H1 (cell line): Measurements from ENCODE around the gene MAJIN. TPM values are rescaled to one million over a fixed set of nuclear protein-coding genes. Genes with fewer than 3 reads are reported as not detected.

Experiments used
- CTCF ChIA-PET: fragments of 300-600 bp; sonication (Branson Sonifier 250); formaldehyde crosslinking; loops from one replicate; lab custom pipeline; 2021; ENCODE audit not compliant: partially characterized antibody; lab: Charles Lee
- POLR2A ChIA-PET: fragments of 300-600 bp; sonication (Branson Sonifier 250); formaldehyde crosslinking; loops from one replicate; lab custom pipeline; 2021; ENCODE audit warnings: inconsistent platforms; ENCODE audit not compliant: partially characterized antibody; lab: Charles Lee
- DNase-seq, 2 experiments: peaks; one replicate each; pipeline versions ENCODE4 v3.0.0 to v3.0.0-alpha.2; 2010 to 2022; ENCODE audit warnings: low spot score in 2 of 2, low read depth in 1 of 2, mixed read lengths in 1 of 2
- FAIRE-seq: peaks from 2 replicates; lab custom pipeline; 2011; peaks lifted over from hg19 to GRCh38; lab: Jason Lieb, UNC
- H2AFZ ChIP-seq: 2 replicates; pipeline ENCODE4 v1.8.1; 2012; ENCODE audit warnings: low read length, inconsistent platforms
- H2AK5ac ChIP-seq: 2 replicates; pipeline ENCODE4 v1.6.1; 2013; ENCODE audit warnings: low read depth, low read length
- H2BK120ac ChIP-seq: replicated peaks from 2 replicates; pipeline ENCODE3; 2013; ENCODE audit warnings: low read depth, low read length, inconsistent platforms
- H2BK12ac ChIP-seq: 2 replicates; pipeline ENCODE4 v1.6.1; 2013; ENCODE audit warnings: low read depth, low read length
- H2BK15ac ChIP-seq: 2 replicates; pipeline ENCODE4 v1.6.1; 2013; ENCODE audit warnings: low read length
- H2BK20ac ChIP-seq: 2 replicates; pipeline ENCODE4 v1.6.1; 2013; ENCODE audit warnings: low read length
- H2BK5ac ChIP-seq: 2 replicates; pipeline ENCODE4 v1.6.1; 2013; ENCODE audit warnings: low read depth, low read length
- H3K14ac ChIP-seq: 2 replicates; pipeline ENCODE4 v1.6.1; 2013; ENCODE audit warnings: inconsistent platforms; ENCODE audit not compliant: insufficient read length
- H3K18ac ChIP-seq: 2 replicates; pipeline ENCODE4 v1.6.1; 2013; ENCODE audit warnings: low read length; ENCODE audit errors: extremely low read depth
- H3K23ac ChIP-seq: 2 replicates; pipeline ENCODE4 v1.6.1; 2013; ENCODE audit warnings: inconsistent platforms; ENCODE audit not compliant: insufficient read length
- H3K23me2 ChIP-seq: 2 replicates; pipeline ENCODE4 v1.6.1; 2013; ENCODE audit warnings: low read depth, low read length
- H3K27ac ChIP-seq: 2 replicates; pipeline ENCODE4 v1.6.1; 2011; ENCODE audit warnings: low read depth, low read length, inconsistent platforms
- H3K27me3 ChIP-seq, 4 experiments: replicated peaks in 1 of 4; 1 replicate in 1 of 4; 2 replicates in 3 of 4; pipeline versions ENCODE4 v1.6.1 to v1.8.1; 2011 to 2013; ENCODE audit warnings: low read length in 3 of 4, mild to moderate bottlenecking in 3 of 4, inconsistent platforms in 2 of 4, mixed read lengths in 2 of 4, moderate library complexity in 1 of 4; ENCODE audit not compliant: control insufficient read depth in 3 of 4, insufficient read depth in 3 of 4; ENCODE audit errors: extremely low read depth in 1 of 4
- H3K36me3 ChIP-seq, 4 experiments: 2 replicates each; pipeline versions ENCODE4 v1.6.1 to v1.8.1; 2011 to 2013; ENCODE audit warnings: mild to moderate bottlenecking in 4 of 4, low read length in 3 of 4, moderate library complexity in 2 of 4, control low read depth in 1 of 4, inconsistent platforms in 1 of 4; ENCODE audit not compliant: insufficient read depth in 4 of 4, control insufficient read depth in 2 of 4
- H3K4ac ChIP-seq: replicated peaks from 2 replicates; pipeline ENCODE3; 2013; ENCODE audit warnings: low read length, low read depth, mixed read lengths, inconsistent platforms; ENCODE audit not compliant: insufficient read length
- H3K4me1 ChIP-seq, 4 experiments: replicated peaks in 1 of 4; 1 replicate in 1 of 4; 2 replicates in 3 of 4; pipeline versions ENCODE4 v1.6.1 to v1.8.1; 2011 to 2013; ENCODE audit warnings: low read length in 3 of 4, inconsistent platforms in 2 of 4, mixed read lengths in 1 of 4; ENCODE audit not compliant: insufficient read depth in 4 of 4, control insufficient read depth in 3 of 4
- H3K4me2 ChIP-seq, 2 experiments: 2 replicates each; pipeline versions ENCODE4 v1.6.1 to v1.8.1; 2011 to 2013; ENCODE audit warnings: low read depth in 2 of 2, low read length in 2 of 2, control low read depth in 1 of 2, inconsistent platforms in 1 of 2, mild to moderate bottlenecking in 1 of 2; ENCODE audit not compliant: insufficient read depth in 1 of 2
- H3K4me3 ChIP-seq, 4 experiments: fragments of 200-600, 300-600 bp in 1 of 4; sonication (generic), shearing (Covaris generic), sonication (Bioruptor Twin) in 1 of 4; 2 replicates each; pipeline versions ENCODE4 v1.5.1 to v1.8.1; 2011 to 2016; ENCODE audit warnings: low read length in 4 of 4, low read depth in 3 of 4, control low read depth in 2 of 4, inconsistent platforms in 2 of 4, mild to moderate bottlenecking in 2 of 4, mixed read lengths in 1 of 4, moderate library complexity in 1 of 4; ENCODE audit not compliant: insufficient read depth in 2 of 4; ENCODE audit errors: extremely low read depth in 1 of 4
- H3K56ac ChIP-seq: replicated peaks from 2 replicates; pipeline ENCODE3; 2013; ENCODE audit warnings: low read depth, mild to moderate bottlenecking, mixed read lengths, low read length, inconsistent platforms; ENCODE audit not compliant: insufficient read length
- H3K79me1 ChIP-seq: 2 replicates; pipeline ENCODE4 v1.6.1; 2013; ENCODE audit warnings: low read depth, low read length, control low read depth
- H3K79me2 ChIP-seq, 2 experiments: 2 replicates each; pipeline versions ENCODE4 v1.6.1 to v1.8.1; 2012 to 2013; ENCODE audit warnings: low read length in 2 of 2, mild to moderate bottlenecking in 2 of 2, inconsistent platforms in 1 of 2; ENCODE audit not compliant: insufficient read depth in 2 of 2, control insufficient read depth in 1 of 2
- H3K9ac ChIP-seq, 4 experiments: replicated peaks in 1 of 4; 1 replicate in 1 of 4; 2 replicates in 3 of 4; pipeline versions ENCODE4 v1.6.1 to v1.8.1; 2011 to 2013; ENCODE audit warnings: low read depth in 3 of 4, low read length in 3 of 4, control low read depth in 2 of 4, mild to moderate bottlenecking in 2 of 4, moderate library complexity in 2 of 4, inconsistent platforms in 1 of 4; ENCODE audit errors: extremely low read depth in 1 of 4
- H3K9me3 ChIP-seq, 2 experiments: 2 replicates each; pipeline versions ENCODE4 v1.6.1 to v1.8.1; 2012 to 2013; ENCODE audit warnings: mild to moderate bottlenecking in 2 of 2, moderate library complexity in 2 of 2, control low read depth in 1 of 2, inconsistent platforms in 1 of 2, low read depth in 1 of 2, low read length in 1 of 2, mixed read lengths in 1 of 2; ENCODE audit not compliant: insufficient read depth in 2 of 2
- H4K20me1 ChIP-seq, 2 experiments: replicated peaks in 1 of 2; 2 replicates each; pipeline versions ENCODE3 to v1.8.1; 2011 to 2013; ENCODE audit warnings: inconsistent platforms in 2 of 2, low read length in 2 of 2, mild to moderate bottlenecking in 1 of 2; ENCODE audit not compliant: insufficient read depth in 2 of 2, control insufficient read depth in 1 of 2
- H4K5ac ChIP-seq: 2 replicates; pipeline ENCODE4 v1.6.1; 2013; ENCODE audit warnings: low read length, low read depth, mixed read lengths, inconsistent platforms; ENCODE audit not compliant: insufficient read length
- H4K8ac ChIP-seq: 2 replicates; pipeline ENCODE4 v1.8.0; 2013; ENCODE audit warnings: mild to moderate bottlenecking, moderate library complexity, low read length, inconsistent platforms; ENCODE audit not compliant: insufficient read depth; ENCODE audit errors: extremely low read depth
- H4K91ac ChIP-seq: replicated peaks from 2 replicates; pipeline ENCODE3; 2013; ENCODE audit warnings: low read length, mixed read lengths, inconsistent platforms; ENCODE audit not compliant: insufficient read length
- ASH2L ChIP-seq: fragments of 200-600, 300-600 bp; sonication (generic); IDR thresholded peaks from one replicate; pipeline ENCODE4 v1.7.1; 2017; ENCODE audit warnings: low read length
- CREB1 ChIP-seq: IDR thresholded peaks from 2 replicates; pipeline ENCODE4 v1.6.1; 2012; ENCODE audit warnings: inconsistent platforms
- JUND ChIP-seq: IDR thresholded peaks from 2 replicates; pipeline ENCODE4 v1.6.1; 2011; ENCODE audit warnings: mild to moderate bottlenecking, improper control_type of control experiment, low read length
- POLR2A ChIP-seq, 2 experiments: IDR thresholded peaks; 1 replicate in 1 of 2; 2 replicates in 1 of 2; pipeline ENCODE4 v1.6.1; 2011; ENCODE audit warnings: low read depth in 2 of 2, low read length in 2 of 2, mild to moderate bottlenecking in 2 of 2; ENCODE audit errors: control extremely low read depth in 1 of 2
- POLR2AphosphoS5 ChIP-seq: IDR thresholded peaks from 2 replicates; pipeline ENCODE4 v1.6.1; 2011; ENCODE audit warnings: low read depth, low read length
- TAF1 ChIP-seq: IDR thresholded peaks from 2 replicates; pipeline ENCODE4 v1.6.1; 2011; ENCODE audit warnings: mild to moderate bottlenecking, low read depth, low read length
- TAF7 ChIP-seq: optimal IDR thresholded peaks from 2 replicates; pipeline ENCODE3; 2011; ENCODE audit warnings: low read depth, mild to moderate bottlenecking, inconsistent platforms, low read length, moderate library complexity, borderline replicate concordance
- YY1 ChIP-seq: IDR thresholded peaks from 2 replicates; pipeline ENCODE4 v1.6.1; 2011; ENCODE audit warnings: low read depth, mild to moderate bottlenecking, low read length
- WGBS, 2 experiments: shearing (Covaris generic) in 1 of 2; methylation state at CpG; one replicate each; pipeline versions ENCODE4 v1.1.6 to v1.1.7; 2013 to 2015; ENCODE audit warnings: low lambda C conversion rate in 2 of 2, mixed read lengths in 2 of 2, inconsistent platforms in 1 of 2, low coverage in 1 of 2, missing lambda C conversion rate in 1 of 2; ENCODE audit not compliant: insufficient replicate concordance in 2 of 2, insufficient coverage in 1 of 2, insufficient read length in 1 of 2; ENCODE audit errors: extremely low coverage in 1 of 2, missing lambda C conversion rate in 1 of 2; 5-methylcytosine and 5-hydroxymethylcytosine counted together
- polyA plus RNA-seq, 7 experiments: library from polyadenylated mRNA; depleted of rRNA in 3 of 7; stranded (reverse) in 5 of 7; unstranded in 2 of 7; fragments of >200 nt in 5 of 7; fragments of 200-250 nt in 2 of 7; gene quantifications; 1 replicate in 5 of 7; 2 replicates in 1 of 7; 4 replicates in 1 of 7; pipeline versions ENCODE4 v1.2.1 to v1.2.3, GENCODE V29; 2011 to 2013; ENCODE audit warnings: missing spikeins in 2 of 7, mixed read lengths in 2 of 7
- total RNA-seq: library from RNA; stranded (reverse); fragmentation: NEBNext Ultra II Directional; extraction: Animal tissue kit (Norgen Biotek cat#: 25700); gene quantifications from 2 replicates; pipeline ENCODE4 v1.2.1, GENCODE V29; 2021
- TF ChIP-seq, protein P1 (sequence below): IDR thresholded peaks from 2 replicates; pipeline ENCODE4 v1.6.1; 2012; ENCODE audit warnings: inconsistent platforms
- TF ChIP-seq, protein P2 (sequence below): IDR thresholded peaks from 2 replicates; pipeline ENCODE4 v1.6.1; 2012; ENCODE audit warnings: low read length, inconsistent platforms

MAJIN gene
- total and polyA plus RNA-seq, 2 of the 8 experiments (the other 6 are each of a cell fraction or from before 2014, with no cell fraction given), result not detected

DNA sequence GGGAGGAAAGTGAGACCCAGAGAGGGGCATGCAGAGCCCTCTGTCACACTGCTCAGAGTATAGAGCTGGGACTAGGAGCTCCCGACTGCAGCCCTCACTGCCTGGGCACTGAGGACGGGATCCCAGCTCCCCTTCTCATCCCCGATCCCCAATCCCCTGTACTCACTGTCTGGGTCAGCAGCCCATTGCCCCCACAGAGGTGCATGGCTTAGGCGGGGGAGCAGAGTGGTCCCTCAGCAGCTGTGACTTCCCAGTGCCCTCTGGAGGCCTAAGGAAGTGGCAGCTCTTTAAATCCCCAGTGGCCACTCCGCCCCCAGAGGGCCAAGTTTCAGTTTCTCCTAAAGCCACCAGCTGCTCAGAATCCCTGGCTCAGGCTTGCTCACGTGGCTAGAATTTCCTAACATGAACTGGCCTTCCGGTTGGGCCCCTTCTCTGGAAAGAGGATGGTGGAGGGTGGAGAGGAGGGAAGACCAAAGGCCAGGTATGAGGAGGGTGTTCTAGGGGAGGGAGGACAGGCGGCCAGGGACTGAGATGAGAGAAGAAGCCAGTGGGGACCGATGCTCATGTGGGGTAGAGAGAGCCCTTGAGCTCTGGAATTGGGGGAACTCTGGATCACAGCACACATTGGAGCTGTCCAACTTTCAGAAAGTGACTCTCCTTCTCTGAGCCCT is 24.9 kb upstream of the MAJIN start, which contains the start of gene BATF2:
BATF2 (minus strand) TSS at position 262 of the 671 bp plus-strand sequence; CDS start at position 205, 57 bp downstream.
- Histone ChIP-seq H3K4me2 (peak within 1 kb of the TSS; percentile 1 to 58; a peak in 3 of 4 replicates), H2BK15ac (peak within 1 kb of the TSS; percentile 96), H2BK20ac (peak within 1 kb of the TSS; percentile 67), H4K5ac (peak within 1 kb of the TSS; percentile 9), H3K23ac (no peak within 1 kb of the TSS), H3K9me3 (no peaks in the 10 kb centered on the region), H3K18ac (peak within 1 kb of the TSS; percentile 72), H3K56ac (peak within 1 kb of the TSS; percentile 66), H2AFZ (peak within 1 kb of the TSS; percentile 90), H2BK120ac (peak within 1 kb of the TSS; percentile 36), H4K91ac (peak within 1 kb of the TSS; percentile 83), H3K27ac (peak within 1 kb of the TSS; percentile 50), H2BK5ac (peak within 1 kb of the TSS; percentile 78), H3K9ac (no peak within 1 kb of the TSS; a peak in 1 of 7 replicates), H3K4ac (no peak within 1 kb of the TSS), H3K4me1 (peaks cover 0 to 9% (median 1%) of the 10 kb centered on the region in 4 experiments; a peak in 2 of 7 replicates), H3K23me2 (no peaks in the 10 kb centered on the region), H2AK5ac (no peak within 1 kb of the TSS), H3K4me3 (peak within 1 kb of the TSS in 3 of 4 experiments; percentile 8 to 36 (median 23); a peak in 5 of 8 replicates), H3K79me2 (no peaks in the 10 kb centered on the region), H4K8ac (peak within 1 kb of the TSS; percentile 80; the same call in 1 of the 2 replicates), H4K20me1 (no peaks in the 10 kb centered on the region), H3K14ac (no peak within 1 kb of the TSS), H3K27me3 (no peaks in the 10 kb centered on the region), H2BK12ac (peak within 1 kb of the TSS; percentile 84; the same call in 1 of the 2 replicates), H3K36me3 (no peaks in the 10 kb centered on the region), H3K79me1 (no peaks in the 10 kb centered on the region)
- WGBS, 2 experiments, result 30% methylated on average over 9 of the region's 9 CpGs; no CpG with 5 or more reads in 1 of the 2 experiments
- FAIRE-seq (no peak), DNase-seq (peak; percentile 49 to 78)
- POLR2A ChIA-PET, result interaction anchor here (0.6 to 2.8 kb wide), 12 partner anchors 9 to 191 kb away, joined by 3 to 20 read pairs (median 4); partner anchors contain the start of genes ARL2, GPHA2, MEN1 and PPP2R5B
- CTCF ChIA-PET, result interaction anchor here (0.6 to 6.1 kb wide), 39 partner anchors 9 to 600 kb away, joined by 3 to 65 read pairs (median 4); partner anchors contain the start of genes ARL2, EHD1, GPHA2 and SAC3D1
- peak; percentile 66 for TF ChIP-seq TAF1
- TF ChIP-seq CREB1, result 0 out of 2 replicates have a peak, but pooled peaks have one; percentile 30
- TF ChIP-seq ASH2L, result peak; percentile 50
- TF ChIP-seq JUND, result 0 out of 2 replicates have a peak, but pooled peaks have one; percentile 19
- peak; percentile 56; the same call in 1 of the 2 replicates for TF ChIP-seq YY1
- TF ChIP-seq TAF7, result peak; percentile 38
- TF ChIP-seq POLR2A (IDR thresholded peaks at IDR 0.05; ENCODE audit: control extremely low read depth in 1 of 2, low read depth in 2 of 2, low read length in 2 of 2), result 0 out of 3 replicates have a peak, but pooled peaks of 1 of the 2 experiments have one; percentile 47
- TF ChIP-seq, protein P1, sequence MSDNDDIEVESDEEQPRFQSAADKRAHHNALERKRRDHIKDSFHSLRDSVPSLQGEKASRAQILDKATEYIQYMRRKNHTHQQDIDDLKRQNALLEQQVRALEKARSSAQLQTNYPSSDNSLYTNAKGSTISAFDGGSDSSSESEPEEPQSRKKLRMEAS, result peak; percentile 63
- TF ChIP-seq, protein P2, sequence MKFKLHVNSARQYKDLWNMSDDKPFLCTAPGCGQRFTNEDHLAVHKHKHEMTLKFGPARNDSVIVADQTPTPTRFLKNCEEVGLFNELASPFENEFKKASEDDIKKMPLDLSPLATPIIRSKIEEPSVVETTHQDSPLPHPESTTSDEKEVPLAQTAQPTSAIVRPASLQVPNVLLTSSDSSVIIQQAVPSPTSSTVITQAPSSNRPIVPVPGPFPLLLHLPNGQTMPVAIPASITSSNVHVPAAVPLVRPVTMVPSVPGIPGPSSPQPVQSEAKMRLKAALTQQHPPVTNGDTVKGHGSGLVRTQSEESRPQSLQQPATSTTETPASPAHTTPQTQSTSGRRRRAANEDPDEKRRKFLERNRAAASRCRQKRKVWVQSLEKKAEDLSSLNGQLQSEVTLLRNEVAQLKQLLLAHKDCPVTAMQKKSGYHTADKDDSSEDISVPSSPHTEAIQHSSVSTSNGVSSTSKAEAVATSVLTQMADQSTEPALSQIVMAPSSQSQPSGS, result 0 out of 2 replicates have a peak, but pooled peaks have one; percentile 17
- 0 out of 2 replicates have a peak, but pooled peaks have one; percentile 48 for TF ChIP-seq POLR2AphosphoS5
